ENCODE data around the gene ZNF662.

The ZNF662 gene

DNA sequence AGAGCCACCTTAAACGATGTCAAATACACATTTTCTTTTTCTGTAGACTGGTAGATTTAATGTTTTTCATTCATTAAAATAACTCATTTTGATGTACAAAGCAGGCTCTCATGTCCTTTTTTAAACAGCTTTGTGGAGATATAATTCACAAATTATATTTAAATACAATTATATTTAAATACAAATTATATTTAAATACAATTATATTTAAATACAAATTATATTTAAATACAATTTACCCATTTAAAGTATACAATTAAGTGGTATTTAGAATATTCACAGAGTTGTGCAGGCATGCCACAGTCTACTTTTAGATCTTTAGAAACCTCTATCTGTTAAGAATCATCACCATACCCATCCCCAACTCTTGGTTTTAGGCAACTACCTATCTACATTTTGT is 36.8 kb downstream of the ZNF662 start:
- no peak for DNase-seq

DNA sequence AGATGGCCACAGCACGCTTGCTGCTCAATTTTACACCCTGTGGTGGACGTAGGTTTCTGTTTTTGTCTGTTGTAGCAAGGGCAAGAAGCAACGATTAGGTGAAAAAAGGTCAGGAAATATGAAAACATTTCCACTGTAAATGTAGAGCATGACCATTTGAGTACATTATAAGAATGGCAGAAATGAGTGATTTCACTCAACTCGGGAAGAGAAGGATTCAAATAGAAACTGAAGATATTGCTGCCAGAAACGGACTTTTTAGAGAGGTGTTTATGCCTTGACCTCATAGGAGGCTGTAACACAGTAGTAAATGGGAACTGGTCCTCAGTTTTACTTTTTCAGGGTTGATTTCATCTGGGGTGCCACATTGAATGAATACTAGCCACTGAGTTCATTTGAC is 40.1 kb downstream of the ZNF662 start:
- no peak for DNase-seq

DNA sequence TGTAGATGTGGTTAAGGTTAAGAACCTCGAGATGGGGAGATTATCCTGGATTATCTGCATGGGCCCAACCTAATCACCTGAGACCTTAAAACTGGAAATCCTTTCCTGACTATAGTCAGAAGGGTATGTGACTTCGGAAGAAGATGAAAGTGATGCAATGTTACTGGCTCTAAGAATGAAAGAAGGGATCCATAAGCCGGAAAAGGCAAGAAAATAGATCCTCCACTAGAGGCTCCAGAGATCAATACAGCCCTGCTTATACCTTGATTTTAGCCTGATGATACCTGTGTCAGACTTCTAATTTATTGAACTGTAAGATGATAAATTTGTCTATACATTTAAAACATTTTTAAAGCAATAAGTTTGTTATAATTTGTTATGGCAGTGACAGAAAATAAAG is 51.6 kb downstream of the ZNF662 start:
- DNase-seq, result no peak

DNA sequence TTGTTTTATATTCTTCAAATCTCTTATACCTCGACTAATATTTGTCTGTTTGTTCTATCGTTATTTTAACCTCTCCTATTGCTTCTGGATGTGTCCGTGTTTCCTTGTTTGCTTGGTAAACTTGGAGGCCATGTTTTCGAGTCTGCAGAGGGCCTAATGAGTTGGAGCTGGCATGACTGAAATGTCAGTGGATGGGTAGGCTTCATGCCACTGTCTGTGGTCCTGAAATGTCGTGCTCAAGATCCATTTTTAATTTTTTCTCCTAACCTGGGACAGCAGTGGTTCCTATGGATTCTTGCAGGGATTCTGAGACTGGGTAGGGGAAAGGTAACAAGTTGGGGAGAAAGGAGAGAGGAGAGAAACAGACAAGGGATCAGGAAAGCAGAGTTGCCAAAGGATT is 54.3 kb downstream of the ZNF662 start:
- no peak for DNase-seq

DNA sequence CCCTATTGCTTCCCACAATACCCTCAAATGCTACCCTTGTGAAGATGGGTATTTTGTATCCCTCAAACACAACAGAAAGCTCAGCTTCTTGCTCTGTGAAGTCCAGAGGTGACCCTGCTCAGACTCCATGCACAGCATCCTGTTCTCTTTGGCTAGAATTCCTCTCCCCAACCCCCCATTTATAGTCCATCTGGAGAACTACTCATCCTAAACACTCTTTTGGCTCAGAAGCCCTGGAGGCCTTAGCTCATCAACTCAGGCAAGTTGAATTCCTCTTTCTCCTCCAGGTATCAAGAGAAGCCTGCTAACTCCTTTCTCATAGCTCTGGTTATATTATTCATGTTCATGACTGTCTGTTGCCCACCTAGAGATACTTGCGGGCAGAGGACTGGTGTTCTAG is 54.8 kb downstream of the ZNF662 start:
- no peak for DNase-seq

DNA sequence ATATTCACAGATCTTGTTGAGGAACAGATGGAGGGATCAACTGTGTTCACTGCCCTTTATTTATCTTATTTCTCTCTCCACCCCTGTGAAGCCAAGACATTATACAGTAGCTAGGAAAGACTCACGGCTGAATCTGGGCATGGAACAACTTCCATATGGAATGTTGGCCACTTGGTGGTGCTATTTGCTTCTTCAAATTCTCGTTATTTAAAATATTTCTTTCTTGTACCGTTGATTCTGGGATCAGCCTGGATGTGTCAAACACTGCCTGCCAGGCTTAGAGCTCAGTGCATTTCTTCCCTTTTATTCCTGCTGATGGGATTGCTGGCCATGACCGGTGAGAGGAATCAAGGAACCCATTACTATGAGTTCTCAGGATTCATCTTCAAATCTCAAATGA is 55.7 kb downstream of the ZNF662 start:
- peak; percentile 51 for DNase-seq

DNA sequence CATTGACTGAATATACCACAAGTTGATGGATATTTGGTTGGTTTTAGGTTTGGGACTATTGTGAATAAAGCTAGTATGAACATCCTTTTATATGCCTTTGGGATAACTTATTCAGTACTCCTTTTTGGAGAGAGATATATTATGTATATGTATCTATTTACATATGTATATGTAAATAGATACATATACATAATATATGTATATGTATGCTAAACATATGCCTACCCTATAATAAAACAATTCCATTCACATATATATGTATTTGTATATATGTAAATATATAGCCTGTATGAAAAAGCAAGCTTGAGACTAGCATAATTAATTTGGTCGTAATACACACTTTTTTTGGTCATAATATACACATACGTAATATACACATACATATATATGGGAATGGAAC is 57.3 kb downstream of the ZNF662 start:
- DNase-seq, result no peak

DNA sequence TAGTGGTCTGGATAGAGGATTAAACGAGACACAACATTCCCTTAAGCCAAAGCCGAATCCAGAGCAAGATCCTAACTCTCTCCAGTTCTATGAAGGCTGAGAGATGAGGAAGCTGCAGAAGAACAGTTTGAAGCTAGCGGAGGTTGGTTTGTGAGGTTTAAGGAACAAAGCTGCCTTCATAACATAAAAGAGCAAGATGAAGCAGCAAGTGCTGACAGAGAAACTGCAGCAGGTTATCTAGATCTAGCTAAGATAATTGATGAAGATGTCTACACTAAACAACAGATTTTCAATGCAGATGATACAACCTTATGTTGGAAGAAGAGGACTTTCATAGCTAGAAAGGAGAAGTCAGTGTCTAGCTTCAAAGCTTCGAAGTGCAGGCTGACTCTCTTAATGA is 58.3 kb downstream of the ZNF662 start:
- DNase-seq, result no peak
